HG02623 (cell line): ENCODE data around the gene DCAKD.

Source experiments
- ATAC-seq: cut with Tn5 transposase; IDR thresholded peaks from one replicate; pipeline ENCODE4 v1.9.1; 2021; ENCODE audit warnings: moderate library complexity; ENCODE audit not compliant: unreplicated experiment

Gene DCAKD

DNA sequence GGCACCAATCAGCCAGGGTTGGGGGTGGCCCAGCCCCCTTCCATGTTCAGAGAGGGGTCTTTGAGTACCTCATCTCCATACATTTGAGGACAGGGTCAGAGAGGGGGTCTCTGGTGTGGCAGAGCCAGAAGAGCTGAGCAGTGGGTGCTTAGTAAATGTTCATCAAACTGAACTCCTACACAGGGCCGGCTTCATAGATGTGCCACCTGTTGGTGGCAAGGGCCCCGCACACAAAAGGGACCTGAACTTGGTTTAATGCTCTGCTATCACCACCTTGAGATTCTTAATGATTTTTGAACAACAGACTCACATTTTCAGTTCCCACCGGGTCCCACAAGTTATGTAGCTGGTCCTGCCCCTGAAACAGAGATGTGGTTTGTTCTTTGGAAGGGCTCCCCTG, 74.4 kb downstream of the DCAKD start:
- ATAC-seq = no peak

DNA sequence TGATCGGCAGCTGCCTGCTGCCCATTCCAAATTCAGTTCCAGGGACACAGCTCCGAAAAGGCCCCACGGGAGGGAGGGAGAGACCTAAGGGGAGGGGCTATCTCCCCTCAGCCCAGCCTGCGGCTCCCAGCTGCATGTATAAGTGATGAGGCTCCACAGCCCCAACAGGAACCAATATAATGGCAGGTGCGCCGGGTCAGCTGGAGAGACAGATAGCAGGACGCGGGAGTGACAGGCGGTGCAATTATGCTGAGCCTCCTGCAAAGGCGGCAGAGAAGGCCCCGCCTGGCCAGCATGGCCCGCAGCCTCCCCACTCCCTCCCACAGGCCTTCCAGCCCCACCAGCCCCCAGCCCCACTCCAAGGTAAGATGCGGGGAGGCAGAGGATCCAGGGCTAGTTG, 75.2 kb downstream of the DCAKD start:
- ATAC-seq = no peak
